ENCODE measurements around the gene SLC9C2. TPM values are rescaled to one million over a fixed set of nuclear protein-coding genes. Genes with fewer than 3 reads are reported as not detected.

The SLC9C2 gene
- total RNA-seq, 1 donor from 2014 or later, result 1.2 TPM

DNA sequence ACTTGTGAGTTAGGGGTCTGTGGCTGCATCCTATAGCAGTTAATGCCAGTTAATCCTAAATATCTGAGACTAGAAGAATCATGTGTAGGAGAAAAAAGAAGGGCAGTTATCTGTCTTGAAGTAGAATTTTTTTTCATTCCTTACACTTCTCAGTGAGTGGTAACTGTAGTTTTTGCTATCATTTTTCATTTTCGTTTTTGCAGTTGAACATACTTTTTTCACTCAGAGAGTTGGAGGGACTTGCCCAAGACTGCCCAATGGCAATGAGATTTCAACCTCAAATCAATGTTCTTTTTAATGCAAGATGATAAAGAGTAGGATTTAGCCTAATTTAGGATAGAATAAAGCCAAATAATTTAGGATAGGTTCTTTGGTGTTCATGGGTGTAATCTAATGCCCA, 120.2 kb downstream of the SLC9C2 start:
- no peak for DNase-seq (ENCODE audit: low spot score in 2 of 2, unreplicated experiment in 2 of 2)
- H3K27me3 Mint-ChIP-seq (ENCODE audit: low read depth), result no peaks in the 10 kb centered on the region
- H3K4me3 Mint-ChIP-seq, result no peak overlapping the region
- no peak for TF ChIP-seq CTCF (IDR thresholded peaks at IDR 0.05; ENCODE audit: unreplicated experiment)
- H3K4me1 Mint-ChIP-seq, result peaks cover 21% of the 10 kb centered on the region
- H3K9me3 Mint-ChIP-seq, result no peaks in the 10 kb centered on the region
- H3K27ac Mint-ChIP-seq, result no peak overlapping the region
- H3K36me3 Mint-ChIP-seq, result peaks cover 53% of the 10 kb centered on the region

DNA sequence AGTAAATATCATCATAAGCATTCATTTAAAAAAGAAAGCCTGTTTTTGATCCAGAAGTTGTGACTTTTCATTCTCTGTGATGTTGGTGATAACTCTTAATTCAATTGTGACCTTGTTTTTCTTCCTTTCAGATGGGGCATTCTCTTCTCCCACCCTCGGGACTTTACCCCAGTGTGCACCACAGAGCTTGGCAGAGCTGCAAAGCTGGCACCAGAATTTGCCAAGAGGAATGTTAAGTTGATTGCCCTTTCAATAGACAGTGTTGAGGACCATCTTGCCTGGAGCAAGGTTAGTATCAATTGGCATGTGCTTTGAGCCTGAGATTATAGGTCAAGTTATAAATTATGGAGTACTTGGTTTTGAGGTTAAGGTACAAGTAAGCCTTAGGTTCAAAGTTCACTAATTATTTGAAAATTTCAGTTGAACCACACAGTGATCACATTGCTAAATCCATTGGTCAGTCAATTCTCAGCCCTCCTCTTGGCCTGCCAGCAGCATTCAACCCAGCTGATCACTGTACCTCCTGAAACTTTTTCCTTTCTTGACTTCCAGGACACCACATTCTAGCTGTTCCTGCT, 121.6 kb downstream of the SLC9C2 start:
- peaks cover 41% of the 10 kb centered on the region for H3K36me3 Mint-ChIP-seq
- DNase-seq (ENCODE audit: low spot score in 2 of 2, unreplicated experiment in 2 of 2), result no peak
- H3K27ac Mint-ChIP-seq, result no peak overlapping the region
- no peak overlapping the region for H3K4me3 Mint-ChIP-seq
- H3K4me1 Mint-ChIP-seq, result peaks cover 21% of the 10 kb centered on the region
- H3K9me3 Mint-ChIP-seq, result no peaks in the 10 kb centered on the region
- no peak for TF ChIP-seq CTCF (IDR thresholded peaks at IDR 0.05; ENCODE audit: unreplicated experiment)
- no peaks in the 10 kb centered on the region for H3K27me3 Mint-ChIP-seq (ENCODE audit: low read depth)

- Mint-ChIP-seq H3K4me3 (no peak overlapping the region), H3K36me3 (peaks cover 28% of the 10 kb centered on the region)
Measured at GRCh38 chr1:173479649-173480048, 123.2 kb downstream of the SLC9C2 start.

GRCh38 chr1:173478094-173478674, 124.7 kb downstream of the SLC9C2 start:
- H3K36me3 Mint-ChIP-seq, result peaks cover 21% of the 10 kb centered on the region
- H3K27ac Mint-ChIP-seq, result peak overlapping the region; percentile 92
- H3K9me3 Mint-ChIP-seq, result no peaks in the 10 kb centered on the region
- TF ChIP-seq CTCF (IDR thresholded peaks at IDR 0.05; ENCODE audit: unreplicated experiment), result no peak
- peaks cover 47% of the 10 kb centered on the region for H3K4me1 Mint-ChIP-seq
- no peak for DNase-seq (ENCODE audit: low spot score in 2 of 2, unreplicated experiment in 2 of 2)
- no peaks in the 10 kb centered on the region for H3K27me3 Mint-ChIP-seq (ENCODE audit: low read depth)
- H3K4me3 Mint-ChIP-seq, result peak overlapping the region; percentile 92

More at GRCh38 chr1:173479649-173480048, 123.2 kb downstream of the SLC9C2 start:
- no peak for DNase-seq (ENCODE audit: low spot score in 2 of 2, unreplicated experiment in 2 of 2)
- Mint-ChIP-seq H3K9me3 (no peaks in the 10 kb centered on the region), H3K27ac (no peak overlapping the region), H3K27me3 (ENCODE audit: low read depth) (no peaks in the 10 kb centered on the region), H3K4me1 (peaks cover 33% of the 10 kb centered on the region)
- TF ChIP-seq CTCF (IDR thresholded peaks at IDR 0.05; ENCODE audit: unreplicated experiment), result no peak

DNA sequence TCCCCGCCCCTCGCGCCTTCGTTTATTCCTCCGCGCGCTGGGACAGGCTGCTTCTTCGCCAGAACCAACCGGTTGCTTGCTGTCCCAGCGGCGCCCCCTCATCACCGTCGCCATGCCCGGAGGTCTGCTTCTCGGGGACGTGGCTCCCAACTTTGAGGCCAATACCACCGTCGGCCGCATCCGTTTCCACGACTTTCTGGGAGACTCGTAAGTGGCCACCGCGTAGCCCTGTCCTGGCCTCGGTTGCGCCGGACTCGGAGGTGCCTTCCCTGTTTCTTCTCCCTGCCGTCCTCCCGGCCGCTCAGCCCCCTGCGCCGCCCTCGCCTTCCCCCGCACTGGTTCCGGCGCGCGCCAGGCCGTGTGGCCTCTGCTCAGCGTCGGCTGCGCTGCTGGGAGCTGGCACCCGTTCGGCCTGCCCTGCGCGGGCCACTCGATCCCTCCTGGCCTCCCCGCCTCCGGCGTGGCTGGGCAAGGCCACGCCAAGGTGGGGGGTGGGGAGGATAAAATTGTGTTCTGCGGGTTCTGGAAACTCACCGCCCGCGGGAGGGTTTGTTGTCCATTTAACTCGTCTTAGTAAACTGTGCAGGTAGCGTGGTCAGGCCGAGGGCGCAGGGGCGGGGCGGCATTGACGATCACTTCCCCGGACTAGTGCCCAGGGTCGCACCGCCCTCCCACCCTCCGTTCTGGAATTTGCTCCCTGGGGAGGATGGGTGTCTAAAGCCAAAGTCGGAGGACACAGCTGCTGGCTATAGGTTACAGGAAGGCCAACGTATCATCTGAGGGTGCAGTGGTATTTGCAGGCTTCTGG, 125.4 kb downstream of the SLC9C2 start, which contains the start of gene PRDX6:
TSS of gene PRDX6 (plus strand) at position 50 of the 808 bp plus-strand sequence. CDS start at position 113, 63 bp downstream.
- peak in 1 of 2 experiments; percentile 82 for DNase-seq (ENCODE audit: low spot score in 2 of 2, unreplicated experiment in 2 of 2)
- Mint-ChIP-seq H3K27me3 (ENCODE audit: low read depth) (no peaks in the 10 kb centered on the region), H3K9me3 (no peaks in the 10 kb centered on the region), H3K4me1 (peaks cover 48% of the 10 kb centered on the region), H3K36me3 (peaks cover 17% of the 10 kb centered on the region), H3K27ac (peak within 1 kb of the TSS; percentile 95), H3K4me3 (peak within 1 kb of the TSS; percentile 92)
- TF ChIP-seq CTCF (IDR thresholded peaks at IDR 0.05; ENCODE audit: unreplicated experiment), result no peak

Measured in mesothelial cell of epicardium (in vitro differentiated cells).